ENCODE data around the gene SYT17.

GRCh38 chr16:19140396-19140795, 27.6 kb upstream of the SYT17 start:
- no peak for TF ChIP-seq CTCF (IDR thresholded peaks at IDR 0.05)
- TF ChIP-seq POLR2A (IDR thresholded peaks at IDR 0.05): no peak

All from testis (tissue), 2 donors.